PC-9 (cell line): ENCODE data around the gene BRS3. TPM values are rescaled to one million over a fixed set of nuclear protein-coding genes. Genes with fewer than 3 reads are reported as not detected.
A peak's percentile ranks its signal among the peaks of the same experiment; 100 is the strongest.

ENCODE experiments used
- BruUV-seq: library from RNA; stranded (reverse); fragments of 400-500 nt; replicated peaks from 2 replicates; lab custom pipeline; 2021; lab: Mats Ljungman, UMichigan
- CTCF ChIA-PET: fragments of 300-600 bp; sonication (Branson Sonifier 250); formaldehyde crosslinking; loops from one replicate; lab custom pipeline; 2022; ENCODE audit warnings: antibody characterized with exemption; lab: Charles Lee
- POLR2A ChIA-PET: fragments of 300-600 bp; sonication (Branson Sonifier 250); formaldehyde crosslinking; loops from one replicate; lab custom pipeline; 2022; ENCODE audit warnings: antibody characterized with exemption; ENCODE audit not compliant: unreplicated experiment; lab: Charles Lee
- DNase-seq, 2 experiments: peaks; one replicate each; pipeline versions ENCODE4 v3.0.0 to v3.0.0-alpha.2; 2015 to 2022; ENCODE audit warnings: mixed read lengths in 1 of 2
- H2AFZ ChIP-seq: fragments of 200-600 bp; sonication (generic); 2 replicates; pipeline ENCODE4 v1.8.1; 2017; ENCODE audit warnings: antibody characterized with exemption
- H3F3A ChIP-seq: fragments of 200-600 bp; sonication (generic); 2 replicates; pipeline ENCODE4 v1.8.1; 2017; ENCODE audit warnings: antibody characterized with exemption, mild to moderate bottlenecking, low read depth; ENCODE audit not compliant: insufficient read depth
- H3K27ac ChIP-seq: fragments of 200-600 bp; sonication (generic); 2 replicates; pipeline ENCODE4 v1.6.1; 2016; ENCODE audit warnings: mixed run types
- H3K27me3 ChIP-seq: fragments of 200-600 bp; sonication (generic); 2 replicates; pipeline ENCODE4 v1.6.1; 2016; ENCODE audit warnings: low read depth, mixed run types; ENCODE audit not compliant: insufficient read depth
- H3K36me3 ChIP-seq: fragments of 200-600 bp; sonication (generic); 2 replicates; pipeline ENCODE4 v1.6.1; 2016; ENCODE audit warnings: low read depth, mixed run types
- H3K4me1 ChIP-seq: fragments of 200-600 bp; sonication (generic); replicated peaks from 2 replicates; pipeline ENCODE4 v1.6.1; 2016; ENCODE audit warnings: mixed run types; ENCODE audit not compliant: insufficient read depth
- H3K4me2 ChIP-seq: fragments of 200-600 bp; sonication (generic); 2 replicates; pipeline ENCODE4 v1.6.1; 2017; ENCODE audit warnings: mixed run types
- H3K4me3 ChIP-seq: fragments of 200-600 bp; sonication (generic); 2 replicates; pipeline ENCODE4 v1.6.1; 2016; ENCODE audit warnings: mixed run types
- H3K79me2 ChIP-seq: fragments of 200-600 bp; sonication (generic); 2 replicates; pipeline ENCODE4 v1.6.1; 2017; ENCODE audit warnings: low read depth, mixed run types
- H3K9me2 ChIP-seq: fragments of 200-600 bp; sonication (generic); 2 replicates; pipeline ENCODE4 v1.8.1; 2017; ENCODE audit warnings: mild to moderate bottlenecking; ENCODE audit not compliant: insufficient read depth
- H3K9me3 ChIP-seq: fragments of 200-600 bp; sonication (generic); 2 replicates; pipeline ENCODE4 v1.8.1; 2016; ENCODE audit warnings: low read depth; ENCODE audit not compliant: insufficient read depth
- H4K20me1 ChIP-seq: fragments of 200-600 bp; sonication (generic); 2 replicates; pipeline ENCODE4 v1.8.1; 2017; ENCODE audit not compliant: insufficient read depth
- CTCF ChIP-seq: fragments of 200-600 bp; sonication (generic); conservative IDR thresholded peaks from 2 replicates; pipeline ENCODE4 v1.6.1; 2017; ENCODE audit warnings: mixed run types, antibody characterized with exemption, mild to moderate bottlenecking, moderate library complexity
- EZH2 ChIP-seq: fragments of 200-600 bp; sonication (generic); IDR thresholded peaks from 2 replicates; pipeline ENCODE4 v1.8.0; 2017; ENCODE audit warnings: antibody characterized with exemption, low read depth
- intact Hi-C: fragments of 100-400 bp; cut with micrococcal nuclease; formaldehyde crosslinking; loops from one replicate; pipeline ENCODE4 v1.10.0; 2022; ENCODE audit not compliant: unreplicated experiment
- total RNA-seq: library from RNA; stranded (reverse); gene quantifications from 2 replicates; pipeline ENCODE4 v1.2.3, GENCODE V29; 2021

The BRS3 gene
- total RNA-seq, 1 experiment from 2014 or later: not detected

DNA sequence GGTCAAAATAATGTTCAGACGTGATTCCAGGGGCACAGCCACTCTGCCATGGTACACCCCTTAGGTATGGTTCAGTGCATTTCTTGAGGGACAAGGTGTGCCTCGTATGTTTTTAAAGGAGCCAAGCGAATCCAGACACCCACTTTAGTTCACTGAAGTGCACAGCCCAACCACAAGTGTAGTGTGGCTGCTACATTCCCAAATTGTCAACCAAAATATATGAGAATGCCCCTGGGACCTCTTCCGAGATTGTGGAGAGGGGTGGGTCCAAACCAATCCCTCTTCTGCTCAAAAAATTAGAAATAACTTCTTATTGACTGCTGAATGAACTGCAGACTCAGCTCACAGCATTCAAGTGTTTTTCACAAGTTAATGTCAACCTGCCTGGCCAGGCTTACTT is 7.4 kb upstream of the BRS3 start:
- BruUV-seq: no TSS peak
- no peak overlapping the region for H3K4me3 ChIP-seq
- POLR2A ChIA-PET: no interaction called here
- CTCF ChIA-PET: no interaction called here
- DNase-seq: no peak
- intact Hi-C loops: no loop called here
- no peaks in the 10 kb centered on the region for H3K36me3 ChIP-seq
- no peaks in the 10 kb centered on the region for H4K20me1 ChIP-seq
- no peaks in the 10 kb centered on the region for H3K9me3 ChIP-seq
- peaks cover 5% of the 10 kb centered on the region; the same call in 1 of the 2 replicates for H3F3A ChIP-seq
- no peaks in the 10 kb centered on the region for H3K27me3 ChIP-seq
- no peaks in the 10 kb centered on the region for H3K79me2 ChIP-seq
- peaks cover 18% of the 10 kb centered on the region for H3K4me1 ChIP-seq
- H3K9me2 ChIP-seq: no peaks in the 10 kb centered on the region
- no peak overlapping the region for H3K27ac ChIP-seq
- H3K4me2 ChIP-seq: no peak overlapping the region
- no peak for TF ChIP-seq EZH2
- TF ChIP-seq CTCF: no peak
- H2AFZ ChIP-seq: no peak overlapping the region

DNA sequence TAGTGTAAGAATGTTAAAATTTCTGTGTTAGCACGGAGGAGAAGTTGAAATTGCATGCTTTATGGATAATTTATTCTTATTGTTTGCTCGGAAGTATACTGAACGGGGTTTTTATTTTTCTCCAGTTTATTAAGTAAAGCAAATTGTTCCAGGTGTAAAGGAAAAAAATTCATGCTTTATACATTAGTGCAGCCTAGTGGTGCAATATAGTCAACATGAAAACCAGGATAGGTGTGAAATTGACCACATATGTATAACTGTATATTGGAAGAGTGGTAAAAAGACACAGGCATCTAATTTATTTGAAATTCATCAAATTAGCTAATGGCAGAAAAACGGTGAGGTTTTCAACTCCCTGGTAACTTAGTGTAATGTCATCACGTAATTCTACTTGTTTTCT is 959 bp downstream of the BRS3 start:
- no peaks in the 10 kb centered on the region for H3F3A ChIP-seq
- no peak overlapping the region for H3K4me3 ChIP-seq
- H3K4me2 ChIP-seq: no peak overlapping the region
- H3K27me3 ChIP-seq: no peaks in the 10 kb centered on the region
- intact Hi-C loops: loop anchor here (2.0 to 5.0 kb wide), 2 partner anchors 321 to 460 kb away; no protein-coding TSS in a partner anchor
- H3K79me2 ChIP-seq: no peaks in the 10 kb centered on the region
- no peaks in the 10 kb centered on the region for H3K36me3 ChIP-seq
- TF ChIP-seq CTCF (peak; percentile 64), EZH2 (no peak)
- no peak overlapping the region for H3K27ac ChIP-seq
- H3K9me2 ChIP-seq: no peaks in the 10 kb centered on the region
- H2AFZ ChIP-seq: no peak overlapping the region
- no peaks in the 10 kb centered on the region for H3K9me3 ChIP-seq
- ChIA-PET CTCF (interaction anchor here (0.6 to 0.9 kb wide), 2 partner anchors 39 to 92 kb away, joined by 3 read pairs; no protein-coding TSS in a partner anchor), POLR2A (no interaction called here)
- DNase-seq: no peak
- no peaks in the 10 kb centered on the region for H3K4me1 ChIP-seq
- H4K20me1 ChIP-seq: no peaks in the 10 kb centered on the region
- BruUV-seq: no TSS peak

- ChIA-PET POLR2A (no interaction called here), CTCF (interaction anchor here (0.6 to 0.7 kb wide), 2 partner anchors 14 to 122 kb away, joined by 3 to 10 read pairs; no protein-coding TSS in a partner anchor)
- no TSS peak for BruUV-seq
- Histone ChIP-seq H4K20me1 (no peaks in the 10 kb centered on the region), H3K9me3 (no peaks in the 10 kb centered on the region), H3K36me3 (no peaks in the 10 kb centered on the region), H3K27me3 (no peaks in the 10 kb centered on the region), H3K9me2 (no peaks in the 10 kb centered on the region), H3K4me2 (no peak overlapping the region), H3F3A (peaks cover 9% of the 10 kb centered on the region), H3K79me2 (no peaks in the 10 kb centered on the region), H2AFZ (no peak overlapping the region), H3K4me1 (peaks cover 9% of the 10 kb centered on the region; the same call in 1 of the 2 replicates), H3K4me3 (no peak overlapping the region), H3K27ac (no peak overlapping the region)
- no peak for DNase-seq
- intact Hi-C loops: no loop called here
- TF ChIP-seq EZH2: no peak
- TF ChIP-seq CTCF: no peak
Measured at GRCh38 chrX:136491832-136492231, 4.1 kb downstream of the BRS3 start.
